ENCODE results near the gene STUM. TPM values are rescaled to one million over a fixed set of nuclear protein-coding genes. Genes with fewer than 3 reads are reported as not detected.

Gene STUM
- total and polyA plus RNA-seq, 10 of the 15 experiments (the other 5 are each of a cell fraction or from before 2014, with no cell fraction given), result under 0.01 to 0.15 (median 0.09) TPM; not detected in 5

DNA sequence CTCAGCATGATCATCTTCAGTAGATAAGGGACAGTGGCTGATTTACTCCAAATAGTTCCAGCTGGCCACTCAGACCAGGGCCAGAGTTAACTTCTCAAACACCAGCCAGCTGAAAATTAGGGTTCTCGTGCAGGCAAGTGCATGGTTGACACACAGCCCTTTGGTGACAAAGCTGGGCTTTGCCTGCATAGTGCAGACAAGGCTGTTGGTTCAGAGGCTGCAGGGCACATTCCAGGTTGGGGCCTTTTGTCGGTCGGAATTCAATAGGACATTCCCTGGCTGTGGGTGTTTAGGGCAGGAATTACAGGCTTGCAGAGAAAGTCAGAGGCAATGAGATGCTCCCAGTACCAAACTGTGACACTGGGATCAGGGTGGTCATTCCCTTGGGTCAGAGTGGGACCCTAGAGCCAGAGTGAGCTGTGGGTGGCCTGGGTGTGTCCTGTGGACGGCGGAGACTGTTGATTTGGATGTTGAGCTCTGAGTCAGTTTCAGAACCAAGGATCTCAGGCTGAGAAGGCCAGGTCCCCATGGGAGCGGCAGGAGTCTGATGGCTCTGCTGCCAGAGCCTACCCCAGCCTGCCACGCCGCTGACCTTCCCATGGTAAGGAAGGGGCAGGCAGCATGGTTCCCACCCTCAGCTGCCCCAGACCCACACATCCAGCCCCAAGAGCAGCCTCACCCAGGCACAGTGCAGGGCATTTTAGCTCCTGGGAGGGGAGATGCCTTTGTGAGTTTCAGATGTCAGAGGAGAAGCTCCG, 56.2 kb downstream of the STUM start:
- intact Hi-C loops (cut with micrococcal nuclease; ENCODE audit: unreplicated experiment) (loop anchor here (5.0 to 10.0 kb wide), 2 partner anchors 57 to 480 kb away; partner anchors contain the start of gene STUM), in situ Hi-C loops (cut with MboI) (no loop called here)
- POLR2A ChIA-PET, result no interaction called here
- CTCF ChIA-PET, result interaction anchor here (0.6 to 1.2 kb wide), 3 partner anchors 60 to 479 kb away, joined by 3 to 4 read pairs (median 3); no protein-coding TSS in a partner anchor
- Histone ChIP-seq H3K27ac (ENCODE audit: control insufficient read depth, insufficient read depth) (no peak overlapping the region), H3K79me2 (ENCODE audit: control insufficient read depth, insufficient read depth, low read length) (no peaks in the 10 kb centered on the region), H3K4me3 (no peak overlapping the region), H2AFZ (ENCODE audit: control insufficient read depth, low read depth, low read length) (no peak overlapping the region), H3K4me1 (ENCODE audit: control insufficient read depth, insufficient read depth, low read length) (no peaks in the 10 kb centered on the region), H4K20me1 (ENCODE audit: control insufficient read depth, insufficient read depth) (no peaks in the 10 kb centered on the region; the same call in 1 of the 2 replicates), H3K9me3 (replicated peaks; ENCODE audit: control insufficient read depth, insufficient read depth, low read length) (no peaks in the 10 kb centered on the region), H3K4me2 (ENCODE audit: control insufficient read depth, insufficient read depth) (no peak overlapping the region), H3K27me3 (replicated peaks in 1 of 2; ENCODE audit: control insufficient read depth in 2 of 2, insufficient read depth in 2 of 2, low read length in 1 of 2) (peaks cover 0 to 4% of the 10 kb centered on the region in 2 experiments), H3K36me3 (ENCODE audit: control insufficient read depth in 2 of 2, insufficient read depth in 2 of 2, low read length in 1 of 2) (no peaks in the 10 kb centered on the region), H3K9ac (ENCODE audit: control insufficient read depth, insufficient read depth, low read length) (no peak overlapping the region)
- SMC1A ChIA-PET (ENCODE audit: uncharacterized antibody, unreplicated experiment), result interaction anchor here (1.0 to 1.2 kb wide), 2 partner anchors 11 to 22 kb away, joined by 3 to 4 read pairs; no protein-coding TSS in a partner anchor
- RAD21 ChIA-PET (ENCODE audit: unreplicated experiment), result interaction anchor here (1.3 kb wide), 1 partner anchor 58 kb away, joined by 3 read pairs; no protein-coding TSS in a partner anchor
- DNase-seq (ENCODE audit: low read depth, low spot score) (no peak), ATAC-seq (no peak), FAIRE-seq (no peak)
- BruUV-seq (replicated peaks), result no TSS peak
- 64% methylated on average over 9 of the region's 9 CpGs for WGBS (ENCODE audit: insufficient coverage, insufficient replicate concordance, low lambda C conversion rate, missing lambda C conversion rate)
- TF ChIP-seq E4F1 (IDR thresholded peaks at IDR 0.05; ENCODE audit: borderline replicate concordance, partially characterized antibody) (no peak), EED (IDR thresholded peaks at IDR 0.05; ENCODE audit: low read depth) (no peak), RELA (IDR thresholded peaks at IDR 0.05; ENCODE audit: borderline replicate concordance, partially characterized antibody) (no peak), POU2F2 (IDR thresholded peaks at IDR 0.05; ENCODE audit: borderline replicate concordance, low read depth, low read length) (no peak), TBL1XR1 (IDR thresholded peaks at IDR 0.05; ENCODE audit: low read depth, low read length) (no peak), PRDM15 (CRISPR knock-in tag; IDR thresholded peaks at IDR 0.05) (no peak), EP300 (IDR thresholded peaks at IDR 0.05; ENCODE audit: borderline replicate concordance in 1 of 2, control insufficient read depth in 1 of 2, low read depth in 2 of 2, low read length in 2 of 2) (no peak), ZNF622 (IDR thresholded peaks at IDR 0.05) (no peak), SUPT20H (IDR thresholded peaks at IDR 0.05; ENCODE audit: borderline replicate concordance, control insufficient read depth, low read depth, low read length) (no peak), NFXL1 (IDR thresholded peaks at IDR 0.05; ENCODE audit: borderline replicate concordance) (no peak), NFYA (IDR thresholded peaks at IDR 0.05; ENCODE audit: borderline replicate concordance, low read depth, low read length) (no peak), CEBPB (IDR thresholded peaks at IDR 0.05; ENCODE audit: borderline replicate concordance in 1 of 2, low read depth in 2 of 2, low read length in 2 of 2) (no peak), EZH2 (IDR thresholded peaks at IDR 0.05; ENCODE audit: borderline replicate concordance, control insufficient read depth, low read depth, low read length) (no peak), GABPA (IDR thresholded peaks at IDR 0.05; ENCODE audit: low read depth) (no peak), NRF1 (conservative IDR thresholded peaks at IDR 0.05; ENCODE audit: low read depth, low read length) (no peak), WRNIP1 (IDR thresholded peaks at IDR 0.05; ENCODE audit: borderline replicate concordance, low read depth, low read length) (no peak)
